Kasumi-1 (cell line): ENCODE results near the gene FHIT.
"Not testable (repeated sequence)": the region's sequence is repeated elsewhere in the genome, so short reads cannot be mapped to it uniquely, and the experiment has no call there.

Experiments used
- DNase-seq, 2 experiments: peaks; one replicate each; lab custom pipeline; 2025; lab: John Stamatoyannopoulos, UW

FHIT gene

GRCh38 chr3:61057464-61057863, 193.8 kb downstream of the FHIT start:
- DNase-seq = no peak

- DNase-seq = no peak
Observed at GRCh38 chr3:61055447-61055846, 195.8 kb downstream of the FHIT start.

GRCh38 chr3:61053781-61054496, 197.3 kb downstream of the FHIT start:
- DNase-seq = no peak

GRCh38 chr3:61052851-61053250, 198.4 kb downstream of the FHIT start:
- no peak for DNase-seq

- no peak for DNase-seq
Observed at GRCh38 chr3:61051666-61052065, 199.6 kb downstream of the FHIT start.

GRCh38 chr3:61045169-61045568, 206.1 kb downstream of the FHIT start:
- DNase-seq = not testable (repeated sequence)

GRCh38 chr3:61043156-61043555, 208.1 kb downstream of the FHIT start:
- DNase-seq = no peak

GRCh38 chr3:61040618-61041017, 210.6 kb downstream of the FHIT start:
- no peak for DNase-seq

GRCh38 chr3:61035573-61035972, 215.7 kb downstream of the FHIT start:
- no peak for DNase-seq

GRCh38 chr3:61032991-61033390, 218.3 kb downstream of the FHIT start:
- DNase-seq = no peak

- DNase-seq = no peak
Observed at GRCh38 chr3:61031503-61031902, 219.7 kb downstream of the FHIT start.

- no peak for DNase-seq
Observed at GRCh38 chr3:61030469-61031035, 220.7 kb downstream of the FHIT start.

GRCh38 chr3:61029194-61029593, 222.1 kb downstream of the FHIT start:
- no peak for DNase-seq

- no peak for DNase-seq
Observed at GRCh38 chr3:61018807-61019206, 232.4 kb downstream of the FHIT start.

GRCh38 chr3:61017028-61017427, 234.2 kb downstream of the FHIT start:
- DNase-seq = not testable (repeated sequence)

GRCh38 chr3:61015859-61016258, 235.4 kb downstream of the FHIT start:
- DNase-seq = no peak

- no peak for DNase-seq
Observed at GRCh38 chr3:61015408-61015807, 235.8 kb downstream of the FHIT start.

GRCh38 chr3:61008998-61009380, 242.3 kb downstream of the FHIT start:
- peak; percentile 70 to 73 for DNase-seq

- no peak for DNase-seq
Observed at GRCh38 chr3:61008153-61008997, 242.9 kb downstream of the FHIT start.

GRCh38 chr3:61005591-61005990, 245.7 kb downstream of the FHIT start:
- DNase-seq = no peak

- no peak for DNase-seq
Observed at GRCh38 chr3:60998858-60999257, 252.4 kb downstream of the FHIT start.

GRCh38 chr3:60992395-60992794, 258.9 kb downstream of the FHIT start:
- DNase-seq = peak; percentile 94 to 95

GRCh38 chr3:60990442-60990730, 260.9 kb downstream of the FHIT start:
- DNase-seq = no peak
